Activated CD8-positive, alpha-beta memory T cell treated with anti-CD3 and anti-CD28 coated beads for 36 hours (primary cell): ENCODE data around the gene RIPOR3. TPM values are rescaled to one million over a fixed set of nuclear protein-coding genes. Genes with fewer than 3 reads are reported as not detected.

Experiments
- CTCF ChIA-PET: fragments of 350-600 bp; sonication (Branson Sonifier 250); formaldehyde crosslinking; loops from one replicate; lab custom pipeline; 2021; ENCODE audit warnings: antibody characterized with exemption; lab: Charles Lee
- POLR2A ChIA-PET: fragments of 350-600 bp; sonication (Branson Sonifier 250); formaldehyde crosslinking; loops from one replicate; lab custom pipeline; 2021; ENCODE audit warnings: antibody characterized with exemption; lab: Charles Lee
- total RNA-seq, 2 experiments: library from RNA; stranded (reverse); gene quantifications; one replicate each; pipeline ENCODE4 v1.2.3, GENCODE V29; 2021

The RIPOR3 gene
- total RNA-seq, 2 experiments from 2014 or later = not detected

GRCh38 chr20:50546729-50547314, 144.5 kb downstream of the RIPOR3 start:
- CTCF ChIA-PET = interaction anchor here (1.0 to 2.3 kb wide), 4 partner anchors 15 to 60 kb away, joined by 4 to 8 read pairs (median 5); no protein-coding TSS in a partner anchor
- POLR2A ChIA-PET = interaction anchor here (0.7 to 1.4 kb wide), 4 partner anchors 9 to 33 kb away, joined by 3 to 5 read pairs (median 4); no protein-coding TSS in a partner anchor

GRCh38 chr20:50545126-50545525, 146.2 kb downstream of the RIPOR3 start:
- POLR2A ChIA-PET = no interaction called here
- CTCF ChIA-PET = interaction anchor here (0.8 kb wide), 1 partner anchor 25 kb away, joined by 3 read pairs; no protein-coding TSS in a partner anchor

GRCh38 chr20:50543326-50543725, 148.0 kb downstream of the RIPOR3 start:
- POLR2A ChIA-PET = no interaction called here
- CTCF ChIA-PET = no interaction called here

- ChIA-PET POLR2A (interaction anchor here (1.6 kb wide), 1 partner anchor 20 kb away, joined by 4 read pairs; no protein-coding TSS in a partner anchor), CTCF (interaction anchor here (1.0 to 1.7 kb wide), 2 partner anchors 8 to 10 kb away, joined by 3 read pairs; no protein-coding TSS in a partner anchor)
Measured at GRCh38 chr20:50541606-50542041, 149.7 kb downstream of the RIPOR3 start.

GRCh38 chr20:50540620-50541605, 150.4 kb downstream of the RIPOR3 start:
- ChIA-PET POLR2A (interaction anchor here (0.6 to 1.6 kb wide), 2 partner anchors 21 to 30 kb away, joined by 4 read pairs; no protein-coding TSS in a partner anchor), CTCF (interaction anchor here (1.0 to 1.7 kb wide), 2 partner anchors 7 to 9 kb away, joined by 3 read pairs; no protein-coding TSS in a partner anchor)

GRCh38 chr20:50539798-50540197, 151.5 kb downstream of the RIPOR3 start:
- ChIA-PET POLR2A (interaction anchor here (0.6 kb wide), 1 partner anchor 29 kb away, joined by 4 read pairs; no protein-coding TSS in a partner anchor), CTCF (interaction anchor here (0.7 kb wide), 1 partner anchor 218 kb away, joined by 5 read pairs; no protein-coding TSS in a partner anchor)

- ChIA-PET CTCF (interaction anchor here (1.0 to 1.1 kb wide), 2 partner anchors 33 to 50 kb away, joined by 3 to 4 read pairs; no protein-coding TSS in a partner anchor), POLR2A (interaction anchor here (0.7 kb wide), 1 partner anchor 8 kb away, joined by 4 read pairs; no protein-coding TSS in a partner anchor)
Measured at GRCh38 chr20:50538276-50538675, 153.1 kb downstream of the RIPOR3 start.

GRCh38 chr20:50537546-50538201, 153.7 kb downstream of the RIPOR3 start:
- ChIA-PET CTCF (interaction anchor here (0.7 to 1.2 kb wide), 4 partner anchors 12 to 51 kb away, joined by 3 to 4 read pairs (median 3); no protein-coding TSS in a partner anchor), POLR2A (interaction anchor here (0.6 to 0.7 kb wide), 2 partner anchors 8 to 9 kb away, joined by 4 read pairs; no protein-coding TSS in a partner anchor)

GRCh38 chr20:50536333-50536732, 155.0 kb downstream of the RIPOR3 start:
- POLR2A ChIA-PET = no interaction called here
- CTCF ChIA-PET = no interaction called here

Other genes with a start within 250 kb of the RIPOR3 start
- 10 to 100 TPM; 67.9 to 70.5 TPM for gene PTPN1, start 181.2 kb downstream of the RIPOR3 start, total RNA-seq
- 1 to 10 TPM; 5.2 to 5.7 TPM for gene PARD6B, start 40.0 kb upstream of the RIPOR3 start, total RNA-seq
- 10 to 100 TPM; 23.2 to 23.7 TPM for gene BCAS4, start 103.5 kb upstream of the RIPOR3 start, total RNA-seq
- 10 to 100 TPM; 74.7 to 81.5 TPM for gene ADNP, start 239.9 kb upstream of the RIPOR3 start, total RNA-seq